ENCODE measurements around the gene MAPK6. TPM values are rescaled to one million over a fixed set of nuclear protein-coding genes. Genes with fewer than 3 reads are reported as not detected.

Gene MAPK6
- total and polyA plus RNA-seq, 2 donors (not counting 1 experiment from before 2014, with no cell fraction given): 3.2 to 17.9 TPM

GRCh38 chr15:52068004-52068615, 49.1 kb downstream of the MAPK6 start:
- H3K4me3 Mint-ChIP-seq: no peak overlapping the region
- Histone ChIP-seq H4K20me1 (ENCODE audit: control insufficient read depth, insufficient read depth, low read length, poor library complexity, severe bottlenecking) (no peaks in the 10 kb centered on the region), H3K4me3 (ENCODE audit: control extremely low read depth in 1 of 5, extremely low read depth in 1 of 5, insufficient read depth in 1 of 5, low read depth in 2 of 5, low read length in 4 of 5) (no peak overlapping the region), H3K4me2 (replicated peaks; ENCODE audit: low read depth, low read length, poor library complexity, severe bottlenecking) (no peak overlapping the region), H3K27me3 (replicated peaks in 1 of 4; ENCODE audit: control extremely low read depth in 1 of 4, control insufficient read depth in 3 of 4, insufficient read depth in 4 of 4, low read length in 3 of 4) (no peaks in the 10 kb centered on the region), H3K9me3 (ENCODE audit: control extremely low read depth in 1 of 3, control insufficient read depth in 2 of 3, insufficient read depth in 1 of 3, low read length in 2 of 3) (no peaks in the 10 kb centered on the region), H2AFZ (ENCODE audit: insufficient read depth, low read depth, low read length, poor library complexity, severe bottlenecking) (no peak overlapping the region), H3K36me3 (replicated peaks in 1 of 2; ENCODE audit: control extremely low read depth in 1 of 2, control insufficient read depth in 1 of 2, extremely low read depth in 1 of 2, insufficient read depth in 2 of 2, low read length in 1 of 2) (peaks cover 0 to 4% of the 10 kb centered on the region in 2 experiments), H3K4me1 (ENCODE audit: control insufficient read depth in 2 of 2, insufficient read depth in 2 of 2, low read length in 2 of 2) (peaks cover 0 to 6% of the 10 kb centered on the region in 2 donors), H3K9ac (ENCODE audit: low read length) (no peak overlapping the region), H3K27ac (ENCODE audit: low read length in 2 of 2) (no peak overlapping the region), H3K79me2 (ENCODE audit: control insufficient read depth, insufficient read depth, low read length) (no peaks in the 10 kb centered on the region)
- WGBS (ENCODE audit: insufficient coverage): 100% methylated on average over 1 of the region's 2 CpGs
- intact Hi-C loops (cut with micrococcal nuclease): no loop called here
- ATAC-seq (ENCODE audit: low read depth) (no peak), DNase-seq (no peak)
- CTCF ChIA-PET: interaction anchor here (2.3 to 3.3 kb wide), 2 partner anchors 11 kb away, joined by 20 to 21 read pairs; no protein-coding TSS in a partner anchor
- peaks cover 10% of the 10 kb centered on the region for H3K4me1 Mint-ChIP-seq
- POLR2A ChIA-PET: no interaction called here
- no peak overlapping the region for H3K27ac Mint-ChIP-seq
- TF ChIP-seq EZH2 (IDR thresholded peaks at IDR 0.05; ENCODE audit: borderline replicate concordance, insufficient read depth, low read depth, low read length, poor library complexity, severe bottlenecking) (no peak), CTCF (IDR thresholded peaks at IDR 0.05) (no peak)
- H3K27me3 Mint-ChIP-seq: no peaks in the 10 kb centered on the region
- H3K9me3 Mint-ChIP-seq (ENCODE audit: insufficient read depth): no peaks in the 10 kb centered on the region

- ChIA-PET POLR2A (no interaction called here), CTCF (interaction anchor here (1.2 to 3.3 kb wide), 2 partner anchors 10 to 23 kb away, joined by 4 to 21 read pairs; no protein-coding TSS in a partner anchor)
- no peak overlapping the region for H3K4me3 ChIP-seq (ENCODE audit: control extremely low read depth in 1 of 5, extremely low read depth in 1 of 5, insufficient read depth in 1 of 5, low read depth in 2 of 5, low read length in 4 of 5)
- H4K20me1 ChIP-seq (ENCODE audit: control insufficient read depth, insufficient read depth, low read length, poor library complexity, severe bottlenecking): no peaks in the 10 kb centered on the region
- Mint-ChIP-seq H3K4me1 (peaks cover 10% of the 10 kb centered on the region), H3K4me3 (no peak overlapping the region), H3K9me3 (ENCODE audit: insufficient read depth) (no peaks in the 10 kb centered on the region), H3K27ac (no peak overlapping the region), H3K27me3 (no peaks in the 10 kb centered on the region)
- 100% methylated on average over 4 of the region's 5 CpGs for WGBS (ENCODE audit: insufficient coverage)
- H3K4me1 ChIP-seq (ENCODE audit: control insufficient read depth in 2 of 2, insufficient read depth in 2 of 2, low read length in 2 of 2): peaks cover 0 to 6% of the 10 kb centered on the region in 2 donors
- H3K27ac ChIP-seq (ENCODE audit: low read length in 2 of 2): no peak overlapping the region
- no peak overlapping the region for H3K4me2 ChIP-seq (replicated peaks; ENCODE audit: low read depth, low read length, poor library complexity, severe bottlenecking)
- no peak overlapping the region for H3K9ac ChIP-seq (ENCODE audit: low read length)
- H3K79me2 ChIP-seq (ENCODE audit: control insufficient read depth, insufficient read depth, low read length): no peaks in the 10 kb centered on the region
- no peak for ATAC-seq (ENCODE audit: low read depth)
- H3K9me3 ChIP-seq (ENCODE audit: control extremely low read depth in 1 of 3, control insufficient read depth in 2 of 3, insufficient read depth in 1 of 3, low read length in 2 of 3): no peaks in the 10 kb centered on the region
- no peak for DNase-seq
- H3K36me3 ChIP-seq (replicated peaks in 1 of 2; ENCODE audit: control extremely low read depth in 1 of 2, control insufficient read depth in 1 of 2, extremely low read depth in 1 of 2, insufficient read depth in 2 of 2, low read length in 1 of 2): no peaks in the 10 kb centered on the region
- TF ChIP-seq EZH2 (IDR thresholded peaks at IDR 0.05; ENCODE audit: borderline replicate concordance, insufficient read depth, low read depth, low read length, poor library complexity, severe bottlenecking): no peak
- no peak for TF ChIP-seq CTCF (IDR thresholded peaks at IDR 0.05)
- no peak overlapping the region for H2AFZ ChIP-seq (ENCODE audit: insufficient read depth, low read depth, low read length, poor library complexity, severe bottlenecking)
- intact Hi-C loops (cut with micrococcal nuclease): no loop called here
- H3K27me3 ChIP-seq (replicated peaks in 1 of 4; ENCODE audit: control extremely low read depth in 1 of 4, control insufficient read depth in 3 of 4, insufficient read depth in 4 of 4, low read length in 3 of 4): no peaks in the 10 kb centered on the region
These were observed 50.5 kb downstream of the MAPK6 start for GRCh38 chr15:52069559-52069958.
